C4-2B (cell line): Measurements from ENCODE around the gene CELA2A.
A peak's percentile ranks its signal among the peaks of the same experiment; 100 is the strongest.

Source experiments
- H3K27ac ChIP-seq: fragments of 450-650 bp; 2 replicates; pipeline ENCODE4 v1.5.1; 2017
- ZFX ChIP-seq: fragments of 450-650 bp; IDR thresholded peaks from 2 replicates; pipeline ENCODE4 v1.6.1; 2017
- TF ChIP-seq, protein P1 (sequence below): fragments of 450-650 bp; conservative IDR thresholded peaks from 2 replicates; pipeline ENCODE4 v1.5.1; 2017; ENCODE audit warnings: mild to moderate bottlenecking

CELA2A gene

GRCh38 chr1:15500184-15501178 lies 43.9 kb downstream of the CELA2A start:
- TF ChIP-seq, protein P1, sequence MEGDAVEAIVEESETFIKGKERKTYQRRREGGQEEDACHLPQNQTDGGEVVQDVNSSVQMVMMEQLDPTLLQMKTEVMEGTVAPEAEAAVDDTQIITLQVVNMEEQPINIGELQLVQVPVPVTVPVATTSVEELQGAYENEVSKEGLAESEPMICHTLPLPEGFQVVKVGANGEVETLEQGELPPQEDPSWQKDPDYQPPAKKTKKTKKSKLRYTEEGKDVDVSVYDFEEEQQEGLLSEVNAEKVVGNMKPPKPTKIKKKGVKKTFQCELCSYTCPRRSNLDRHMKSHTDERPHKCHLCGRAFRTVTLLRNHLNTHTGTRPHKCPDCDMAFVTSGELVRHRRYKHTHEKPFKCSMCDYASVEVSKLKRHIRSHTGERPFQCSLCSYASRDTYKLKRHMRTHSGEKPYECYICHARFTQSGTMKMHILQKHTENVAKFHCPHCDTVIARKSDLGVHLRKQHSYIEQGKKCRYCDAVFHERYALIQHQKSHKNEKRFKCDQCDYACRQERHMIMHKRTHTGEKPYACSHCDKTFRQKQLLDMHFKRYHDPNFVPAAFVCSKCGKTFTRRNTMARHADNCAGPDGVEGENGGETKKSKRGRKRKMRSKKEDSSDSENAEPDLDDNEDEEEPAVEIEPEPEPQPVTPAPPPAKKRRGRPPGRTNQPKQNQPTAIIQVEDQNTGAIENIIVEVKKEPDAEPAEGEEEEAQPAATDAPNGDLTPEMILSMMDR = no peak
- TF ChIP-seq ZFX = no peak
- H3K27ac ChIP-seq = no peak overlapping the region

DNA sequence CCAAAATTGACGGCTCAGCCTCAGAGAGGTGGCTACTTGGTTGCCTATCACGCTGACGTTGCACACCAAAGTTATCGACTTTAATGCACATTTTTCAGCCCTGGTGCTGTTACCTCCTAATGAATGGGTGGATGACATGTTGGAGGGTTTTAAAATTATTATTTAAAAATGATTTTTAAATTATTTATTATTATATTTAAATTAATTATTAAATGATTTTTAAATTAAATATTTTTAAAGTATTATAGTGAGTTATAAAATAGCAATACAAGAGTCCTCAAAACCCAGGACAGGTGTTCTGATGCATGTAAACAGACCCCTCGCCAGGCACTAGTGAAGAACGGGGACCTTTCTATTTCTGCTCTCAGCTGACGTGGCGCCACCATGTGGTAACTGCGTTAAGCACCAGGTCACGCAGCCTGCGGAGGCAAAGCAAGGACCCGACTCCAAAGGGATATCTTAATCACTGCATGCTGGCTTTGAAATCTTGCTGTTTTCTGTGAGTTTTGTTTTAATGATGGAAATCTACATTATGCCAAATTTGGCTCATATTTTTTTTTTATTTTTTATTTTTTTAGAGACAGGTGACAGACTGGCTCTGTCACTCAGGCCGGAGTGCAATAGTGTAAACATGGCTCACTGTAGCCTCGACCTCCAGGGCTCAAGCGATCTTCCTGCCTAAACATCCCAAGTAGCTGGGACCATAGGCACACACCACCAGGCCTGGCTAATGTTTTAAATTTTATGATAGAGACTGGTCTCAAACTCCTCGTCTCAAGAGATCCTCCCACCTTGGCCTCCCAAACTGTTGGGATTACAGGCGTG lies 44.9 kb downstream of the CELA2A start:
- TF ChIP-seq ZFX = no peak
- TF ChIP-seq, protein P1 = peak; percentile 68
- H3K27ac ChIP-seq = no peak overlapping the region

DNA sequence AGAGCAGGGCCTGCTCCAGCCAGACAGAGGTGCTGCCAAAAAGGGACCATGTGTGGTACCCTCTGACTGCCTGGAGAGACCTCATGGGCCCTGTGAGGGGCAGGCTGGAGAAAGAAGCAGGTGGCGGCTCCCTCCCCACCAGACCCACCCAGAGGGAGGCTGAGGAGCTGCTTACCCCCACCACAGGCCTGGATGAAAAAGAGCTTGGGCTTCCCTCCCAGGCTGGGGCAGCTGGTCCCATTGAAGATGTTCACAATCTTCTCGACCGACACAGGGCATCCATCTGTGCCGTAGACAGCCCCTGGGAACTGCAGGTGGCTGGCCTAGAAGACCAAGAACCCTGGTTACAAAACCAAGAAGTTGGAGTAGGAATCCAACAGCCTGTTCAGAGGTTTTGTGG lies 47.9 kb downstream of the CELA2A start:
- TF ChIP-seq, protein P1 = no peak
- no peak for TF ChIP-seq ZFX
- no peak overlapping the region for H3K27ac ChIP-seq

GRCh38 chr1:15506831-15507230 lies 50.3 kb downstream of the CELA2A start:
- TF ChIP-seq ZFX = no peak
- TF ChIP-seq, protein P1 = no peak
- H3K27ac ChIP-seq = no peak overlapping the region

DNA sequence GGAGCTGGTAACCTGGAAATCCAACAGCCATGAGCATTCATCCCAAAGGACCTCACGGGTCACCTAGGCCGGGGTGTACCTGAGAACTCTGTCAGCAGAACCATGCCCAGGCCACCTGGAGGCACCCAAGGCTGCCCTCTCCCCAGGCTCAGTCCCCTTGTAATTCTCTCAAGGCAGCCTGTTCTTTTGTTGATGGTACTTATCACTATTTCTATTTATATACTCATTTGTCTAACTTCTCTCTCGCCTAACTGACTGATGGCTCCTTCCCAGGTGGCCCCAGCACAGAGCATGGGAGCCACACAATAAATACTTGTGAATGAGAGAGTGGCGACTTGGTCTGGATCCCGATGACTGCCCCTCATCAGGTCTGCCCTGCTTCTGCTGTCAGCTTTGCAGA lies 50.7 kb downstream of the CELA2A start:
- no peak for TF ChIP-seq ZFX
- TF ChIP-seq, protein P1 = no peak
- no peak overlapping the region for H3K27ac ChIP-seq

DNA sequence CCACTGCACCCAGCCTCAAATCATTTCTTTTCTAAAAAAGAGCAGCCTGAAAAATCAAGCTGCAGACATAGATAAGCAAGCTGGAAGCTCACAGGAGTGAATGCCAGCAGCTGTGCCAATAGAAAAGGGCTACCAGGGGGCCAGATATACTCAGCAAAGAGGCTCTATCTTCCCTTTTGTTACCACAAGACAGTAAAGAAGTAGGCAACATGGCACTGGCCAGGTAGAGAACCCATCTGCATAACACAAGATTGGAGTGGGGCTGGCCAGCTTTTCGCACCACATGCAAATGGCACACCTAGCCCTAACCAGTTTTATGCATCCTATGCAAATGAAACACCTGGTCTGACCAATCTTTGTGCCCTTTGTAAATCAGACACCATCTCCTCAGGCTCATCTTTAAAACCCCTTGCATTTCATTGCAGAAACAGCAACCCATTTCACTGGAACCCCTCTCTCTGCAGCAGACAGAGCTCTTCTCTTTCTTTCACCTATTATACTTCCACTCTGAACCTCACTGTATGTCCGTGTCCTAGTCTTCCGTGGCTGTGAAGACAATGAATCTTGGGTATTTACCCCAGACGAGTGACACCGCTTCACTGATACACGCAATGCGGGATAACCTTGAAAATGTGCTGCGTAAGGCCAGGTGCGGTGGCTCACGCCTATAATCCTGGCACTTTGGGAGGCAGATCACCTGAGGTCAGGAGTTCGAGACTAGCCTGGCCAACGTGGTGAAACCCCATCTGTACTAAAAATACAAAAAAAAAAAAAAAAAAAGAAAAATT lies 52.4 kb downstream of the CELA2A start:
- TF ChIP-seq, protein P1 = no peak
- TF ChIP-seq ZFX = no peak
- no peak overlapping the region for H3K27ac ChIP-seq
